Adrenal gland (tissue), 12 donors: ENCODE measurements around the gene CNOT10. TPM values are rescaled to one million over a fixed set of nuclear protein-coding genes. Genes with fewer than 3 reads are reported as not detected.

ENCODE experiments used
- DNase-seq, 7 donors: peaks; one replicate each; pipeline ENCODE4 v3.0.0-alpha.2; 2019 to 2020
- H3K27ac ChIP-seq, 5 donors: fragments of 200-600 bp; sonication (generic) in 4 of 5; 1 replicate in 3 of 5; 2 replicates in 2 of 5; pipeline versions ENCODE4 v1.5.1 to v1.8.0; 2016 to 2020; ENCODE audit warnings: mild to moderate bottlenecking in 1 of 5
- H3K27me3 ChIP-seq: fragments of 200-600 bp; 2 replicates; pipeline ENCODE4 v1.8.0; 2021
- H3K36me3 ChIP-seq, 2 donors: fragments of 200-600 bp; replicated peaks in 1 of 2; 1 replicate in 1 of 2; 2 replicates in 1 of 2; pipeline versions ENCODE4 v1.5.1 to v1.8.0; 2018 to 2022
- H3K4me1 ChIP-seq, 2 donors: fragments of 200-600 bp; replicated peaks in 1 of 2; 1 replicate in 1 of 2; 2 replicates in 1 of 2; pipeline versions ENCODE4 v1.5.1 to v1.8.0; 2018 to 2021
- H3K4me3 ChIP-seq, 4 donors: fragments of 200-600 bp; sonication (generic) in 3 of 4; one replicate each; pipeline ENCODE4 v1.5.1; 2016 to 2018
- H3K9me3 ChIP-seq, 3 donors: fragments of 200-600 bp; sonication (generic) in 1 of 3; replicated peaks in 1 of 3; 1 replicate in 2 of 3; 2 replicates in 1 of 3; pipeline versions ENCODE4 v1.5.1 to v1.8.0; 2016 to 2021
- POLR2A ChIP-seq, 2 donors: fragments of 450-650 bp; IDR thresholded peaks; one replicate each; pipeline ENCODE4 v1.6.1; 2017; ENCODE audit warnings: antibody characterized with exemption in 2 of 2, mild to moderate bottlenecking in 2 of 2, moderate library complexity in 1 of 2
- WGBS, 4 donors: extraction: QIAGEN DNeasy Blood & Tissue Kit in 2 of 4; methylation state at CpG; one replicate each; pipeline versions ENCODE4 v1.1.5 to v1.1.7; 2013 to 2017; 5-methylcytosine and 5-hydroxymethylcytosine counted together
- intact Hi-C, 2 donors: fragments of 100-400 bp; cut with DNase I; formaldehyde crosslinking; loops; one replicate each; pipeline versions ENCODE4 v1.14.1 to v1.15.0; 2022 to 2023
- polyA plus RNA-seq, 3 donors: library from polyadenylated mRNA; stranded (reverse); fragments of 200-250 nt in 2 of 3; fragments of 350-450 nt in 1 of 3; fragmentation: Illumina TruSeq in 1 of 3; extraction: RNeasy Lipid Tissue Mini Kit (QIAGEN cat#74804) in 1 of 3; gene quantifications; one replicate each; pipeline ENCODE4 v1.2.3, GENCODE V29; 2013 to 2014
- total RNA-seq, 9 donors: library from RNA; depleted of rRNA in 4 of 9; stranded (reverse); fragments of >200 nt in 4 of 9; fragments of 120-200 nt in 1 of 9; fragmentation: NEBNext Ultra II Directional in 1 of 9; extraction: Animal tissue kit (Norgen Biotek cat#: 25700) in 1 of 9; gene quantifications; one replicate each; pipeline versions ENCODE4 v1.1.0 to v1.2.4, GENCODE V29; 2013 to 2023
- TF ChIP-seq, protein P1 (sequence below), 6 experiments: fragments of 450-650 bp in 4 of 6; fragments of 200-600 bp in 2 of 6; sonication (generic) in 1 of 6; IDR thresholded peaks; 1 replicate in 5 of 6; 2 replicates in 1 of 6; pipeline versions ENCODE4 v1.5.1 to v1.8.0; 2016 to 2021; ENCODE audit warnings: antibody characterized with exemption in 6 of 6, mild to moderate bottlenecking in 2 of 6, moderate library complexity in 1 of 6
- donor health status: healthy with polysubstance abuse.
- donor health status: Bipolar disorder and iron deficiency.
- donor health status: DM: yes; HTN: yes; CAD: no.
- donor health status: DM: no; HTN: no; CAD: no.
- donor health status: DM: no; HTN: no; CAD: no.
- donor health status: DM: yes; HTN: yes; CAD: no.

Gene CNOT10
- total and polyA plus RNA-seq, 12 donors: 15.3 to 32.1 (median 25.5) TPM

DNA sequence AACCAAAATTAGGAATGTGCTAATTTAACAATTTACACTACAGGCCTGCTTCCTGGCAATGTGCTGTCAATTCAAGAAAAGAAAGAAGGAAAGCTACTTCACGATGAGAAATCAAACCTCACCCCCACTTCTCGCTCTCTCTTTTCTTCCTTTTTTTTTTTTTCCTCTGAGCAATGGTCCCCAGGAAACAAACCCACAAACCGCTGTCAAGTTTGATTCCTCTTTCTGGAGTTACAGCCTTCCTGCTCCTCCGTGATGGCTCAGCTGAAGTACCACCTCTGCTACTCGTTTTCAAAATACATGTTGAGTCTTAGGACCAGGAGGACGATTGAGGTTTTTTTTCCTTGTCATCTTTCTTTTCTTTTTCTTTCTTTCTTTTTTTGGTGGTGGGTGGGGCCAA, 129.4 kb downstream of the CNOT10 start:
- whole genome bisulfite sequencing, 4 donors: 57 to 72% (median 68%) methylated on average over 6 of the region's 6 CpGs
- TF ChIP-seq POLR2A (IDR thresholded peaks at IDR 0.05): no peak
- TF ChIP-seq, protein P1, sequence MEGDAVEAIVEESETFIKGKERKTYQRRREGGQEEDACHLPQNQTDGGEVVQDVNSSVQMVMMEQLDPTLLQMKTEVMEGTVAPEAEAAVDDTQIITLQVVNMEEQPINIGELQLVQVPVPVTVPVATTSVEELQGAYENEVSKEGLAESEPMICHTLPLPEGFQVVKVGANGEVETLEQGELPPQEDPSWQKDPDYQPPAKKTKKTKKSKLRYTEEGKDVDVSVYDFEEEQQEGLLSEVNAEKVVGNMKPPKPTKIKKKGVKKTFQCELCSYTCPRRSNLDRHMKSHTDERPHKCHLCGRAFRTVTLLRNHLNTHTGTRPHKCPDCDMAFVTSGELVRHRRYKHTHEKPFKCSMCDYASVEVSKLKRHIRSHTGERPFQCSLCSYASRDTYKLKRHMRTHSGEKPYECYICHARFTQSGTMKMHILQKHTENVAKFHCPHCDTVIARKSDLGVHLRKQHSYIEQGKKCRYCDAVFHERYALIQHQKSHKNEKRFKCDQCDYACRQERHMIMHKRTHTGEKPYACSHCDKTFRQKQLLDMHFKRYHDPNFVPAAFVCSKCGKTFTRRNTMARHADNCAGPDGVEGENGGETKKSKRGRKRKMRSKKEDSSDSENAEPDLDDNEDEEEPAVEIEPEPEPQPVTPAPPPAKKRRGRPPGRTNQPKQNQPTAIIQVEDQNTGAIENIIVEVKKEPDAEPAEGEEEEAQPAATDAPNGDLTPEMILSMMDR (IDR thresholded peaks at IDR 0.05): no peak
- Histone ChIP-seq H3K9me3 (no peaks in the 10 kb centered on the region), H3K4me3 (no peak overlapping the region), H3K4me1 (peaks cover 13 to 14% of the 10 kb centered on the region in 2 donors), H3K27me3 (peaks cover 37% of the 10 kb centered on the region), H3K36me3 (no peaks in the 10 kb centered on the region), H3K27ac (no peak overlapping the region)
- intact Hi-C loops: no loop called here
- DNase-seq: no peak

DNA sequence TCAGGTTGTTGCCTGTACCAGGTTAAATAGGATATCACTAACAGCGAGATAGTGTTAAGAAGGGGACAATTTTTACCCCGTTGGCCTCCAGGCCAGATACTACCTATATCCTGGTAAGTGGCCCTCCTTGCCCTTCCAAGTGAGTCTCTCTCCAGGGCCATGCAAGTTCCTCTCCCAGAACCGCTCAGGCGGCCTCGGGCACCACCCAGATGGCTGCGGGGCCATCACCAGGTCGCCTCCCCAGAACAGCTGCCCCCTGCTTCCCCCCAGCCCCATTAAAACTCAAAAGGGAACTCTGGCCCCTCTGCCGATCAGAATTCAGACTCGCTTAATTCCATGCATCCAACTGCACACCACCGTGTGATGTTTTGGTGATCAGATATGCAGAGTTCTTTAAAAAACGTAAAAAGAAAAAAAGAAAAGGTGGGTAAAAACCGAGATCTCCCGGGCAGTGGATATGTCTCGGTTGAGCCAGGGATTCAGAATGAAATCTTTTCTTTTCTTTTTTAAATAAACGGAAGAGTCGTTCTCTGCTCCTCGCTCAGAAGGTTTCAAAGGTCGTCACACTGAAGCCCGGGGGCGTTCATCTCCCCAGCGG, 131.0 kb downstream of the CNOT10 start:
- DNase-seq: no peak
- Histone ChIP-seq H3K27ac (no peak overlapping the region), H3K36me3 (no peaks in the 10 kb centered on the region), H3K4me1 (peaks cover 13 to 14% of the 10 kb centered on the region in 2 donors), H3K4me3 (peak overlapping the region in 1 of 4 donors; percentile 47), H3K27me3 (peaks cover 49% of the 10 kb centered on the region), H3K9me3 (no peaks in the 10 kb centered on the region)
- TF ChIP-seq, protein P1 (IDR thresholded peaks at IDR 0.05): no peak
- TF ChIP-seq POLR2A (IDR thresholded peaks at IDR 0.05): no peak
- intact Hi-C loops: no loop called here
- 25 to 31% (median 29%) methylated on average over 20 to 21 of the region's 21 CpGs for WGBS, 4 donors

DNA sequence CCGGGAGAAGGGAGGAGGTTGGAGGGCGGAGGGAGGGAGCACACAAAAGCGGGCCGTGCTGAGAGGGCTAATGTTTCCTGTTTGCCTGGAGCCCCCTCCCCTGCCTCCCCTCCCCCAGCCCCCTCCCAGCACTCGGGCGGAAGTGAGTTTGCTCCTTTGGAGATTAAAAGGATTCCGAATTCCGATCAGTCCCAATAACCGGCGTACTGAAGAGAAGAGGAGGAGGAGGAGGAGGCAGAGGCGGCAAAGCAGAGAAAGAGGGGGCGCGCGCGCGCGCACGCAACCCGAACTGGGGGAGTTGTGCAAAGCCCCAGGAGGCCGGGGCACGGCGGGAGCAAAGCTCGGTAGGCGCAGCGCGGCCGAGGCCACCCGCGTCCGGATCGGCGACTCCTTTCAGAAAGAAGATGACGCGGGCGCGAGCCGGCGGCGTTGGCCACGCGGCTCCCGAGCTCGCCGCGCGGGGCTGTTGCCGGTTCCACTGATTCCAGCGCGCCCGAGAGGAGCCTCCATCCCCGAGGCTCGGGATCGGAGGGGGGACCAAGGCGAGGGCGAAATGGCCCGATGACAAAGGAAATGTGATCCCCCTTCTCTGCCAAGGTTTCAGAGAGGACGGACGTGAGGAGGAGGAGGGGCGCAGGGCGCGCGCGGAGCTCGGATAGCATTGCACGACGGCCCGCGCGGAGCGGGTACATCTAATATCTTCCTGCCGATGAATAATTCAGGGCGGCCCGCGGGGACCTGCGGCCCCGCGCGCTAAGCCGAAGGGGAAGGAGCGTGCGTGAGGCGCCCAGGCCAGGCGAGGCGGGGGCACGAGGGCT, 131.7 kb downstream of the CNOT10 start:
- H3K9me3 ChIP-seq: no peaks in the 10 kb centered on the region
- no peak for TF ChIP-seq POLR2A (IDR thresholded peaks at IDR 0.05)
- TF ChIP-seq, protein P1 (IDR thresholded peaks at IDR 0.05): no peak
- no peak overlapping the region for H3K27ac ChIP-seq
- H3K4me3 ChIP-seq: peak overlapping the region in 1 of 4 donors; percentile 47
- 1% methylated on average over 30 to 85 of the region's 85 CpGs for WGBS, 4 donors
- intact Hi-C loops: no loop called here
- H3K36me3 ChIP-seq: no peaks in the 10 kb centered on the region
- peaks cover 52% of the 10 kb centered on the region for H3K27me3 ChIP-seq
- H3K4me1 ChIP-seq: peaks cover 13 to 14% of the 10 kb centered on the region in 2 donors
- DNase-seq: peak in 2 of 7 donors; percentile 9 to 23

DNA sequence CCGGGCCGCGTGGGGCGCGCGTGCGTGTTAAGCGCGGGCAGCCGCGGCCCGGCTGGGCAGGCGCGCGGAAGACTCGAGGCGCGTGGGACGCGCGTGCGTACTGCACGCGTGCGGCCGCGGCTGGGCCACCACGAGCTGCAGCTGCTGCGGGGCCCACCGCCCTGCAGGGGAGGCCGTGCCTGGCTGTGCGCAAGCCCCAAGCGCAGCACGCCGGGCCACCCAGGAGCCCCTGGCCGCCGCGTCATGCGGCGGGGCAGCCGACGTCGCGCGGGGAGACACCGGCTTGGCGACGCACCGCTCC, 132.2 kb downstream of the CNOT10 start:
- no peak for DNase-seq
- H3K9me3 ChIP-seq: no peaks in the 10 kb centered on the region
- peak overlapping the region in 1 of 4 donors; percentile 47 for H3K4me3 ChIP-seq
- H3K4me1 ChIP-seq: peaks cover 13 to 14% of the 10 kb centered on the region in 2 donors
- peaks cover 52% of the 10 kb centered on the region for H3K27me3 ChIP-seq
- intact Hi-C loops: no loop called here
- H3K36me3 ChIP-seq: no peaks in the 10 kb centered on the region
- no peak overlapping the region for H3K27ac ChIP-seq
- WGBS, 4 donors: 1 to 3% (median 2%) methylated on average over 14 to 49 of the region's 49 CpGs; no CpG with 5 or more reads in 1 of the 4 donors
- TF ChIP-seq POLR2A (IDR thresholded peaks at IDR 0.05): no peak
- TF ChIP-seq, protein P1 (IDR thresholded peaks at IDR 0.05): no peak
